T-helper 17 cell (primary cell): Measurements from ENCODE around the gene GCKR. TPM values are rescaled to one million over a fixed set of nuclear protein-coding genes. Genes with fewer than 3 reads are reported as not detected.
"Not testable (repeated sequence)": the region's sequence is repeated elsewhere in the genome, so short reads cannot be mapped to it uniquely, and the experiment has no call there.

ENCODE experiments used
- ATAC-seq: fragments of 150-1000 bp; cut with Tn5 transposase; 2 replicates; pipeline ENCODE4 v1.10.0; 2021; ENCODE audit warnings: mild to moderate bottlenecking, moderate library complexity
- DNase-seq, 3 donors: peaks; one replicate each; pipeline versions ENCODE4 v3.0.0 to v3.0.0-alpha.2; 2020 to 2021
- H3K9me3 ChIP-seq: one replicate; pipeline ENCODE4 v1.7.0; 2013; ENCODE audit warnings: low read length, mild to moderate bottlenecking; ENCODE audit not compliant: control insufficient read depth, poor library complexity, severe bottlenecking
- H3K27ac Mint-ChIP-seq: one replicate; pipeline ENCODE4 v1.8.0; 2022; ENCODE audit warnings: mild to moderate bottlenecking, moderate library complexity, mixed read lengths
- H3K27me3 Mint-ChIP-seq: one replicate; pipeline ENCODE4 v1.8.0; 2022; ENCODE audit warnings: mixed read lengths
- H3K36me3 Mint-ChIP-seq: one replicate; pipeline ENCODE4 v1.8.0; 2022; ENCODE audit warnings: low read depth, mixed read lengths
- H3K4me1 Mint-ChIP-seq: one replicate; pipeline ENCODE4 v1.8.0; 2022; ENCODE audit warnings: mild to moderate bottlenecking, mixed read lengths
- H3K4me3 Mint-ChIP-seq: one replicate; pipeline ENCODE4 v1.8.0; 2022; ENCODE audit warnings: mild to moderate bottlenecking, moderate library complexity, mixed read lengths
- total RNA-seq, 4 donors: library from RNA in 2 of 4; stranded (reverse) in 2 of 4; gene quantifications; one replicate each; pipeline ENCODE4 v1.2.3 and lab custom pipeline; 2022 to 2026

Gene GCKR
- total RNA-seq, 2 donors from 2014 or later: not detected

DNA sequence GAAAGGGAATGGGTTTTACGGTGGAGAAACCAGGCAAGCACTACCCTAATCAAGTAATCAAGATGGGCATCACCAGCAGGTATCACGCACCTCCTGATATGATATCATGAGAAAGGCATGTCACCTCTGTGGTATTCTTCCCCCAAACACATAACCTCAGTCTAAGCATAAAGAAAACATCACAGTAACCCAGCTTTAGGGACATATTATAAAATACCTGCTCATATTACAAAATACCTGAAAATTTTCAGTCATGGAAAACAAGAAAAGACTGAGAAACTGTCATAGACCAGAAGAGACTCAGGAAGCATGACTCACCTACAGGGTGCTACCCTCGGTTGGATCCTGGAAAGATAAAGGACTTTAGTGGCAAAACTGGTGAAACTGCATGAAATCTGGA, 30.5 kb downstream of the GCKR start:
- ATAC-seq: no peak

DNA sequence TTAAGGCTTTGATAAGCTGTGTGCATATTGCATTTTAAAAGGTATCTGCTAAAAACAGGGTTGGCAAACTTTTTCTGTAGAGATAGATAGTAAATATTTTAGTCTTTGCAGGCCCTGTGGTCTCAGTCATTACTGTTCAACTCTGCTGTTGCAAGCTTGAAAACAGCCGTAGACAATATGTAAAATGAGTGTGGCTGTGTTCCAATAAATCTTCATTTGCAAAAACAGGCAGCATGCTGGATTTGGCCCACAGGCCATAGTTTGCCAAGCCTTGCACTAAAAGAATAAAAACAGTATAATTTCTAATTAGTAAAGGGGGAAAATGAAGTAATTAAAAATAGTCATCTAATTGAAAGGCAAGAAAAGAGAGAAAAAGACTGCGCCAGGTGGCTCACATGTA, 35.3 kb downstream of the GCKR start:
- Mint-ChIP-seq H3K27ac (no peak overlapping the region), H3K36me3 (peaks cover 3% of the 10 kb centered on the region), H3K4me1 (peaks cover 2% of the 10 kb centered on the region), H3K4me3 (no peak overlapping the region), H3K27me3 (peaks cover 8% of the 10 kb centered on the region)
- no peaks in the 10 kb centered on the region for H3K9me3 ChIP-seq
- no peak for ATAC-seq
- no peak for DNase-seq

More for the DNA sequence above, 30.5 kb downstream of the GCKR start:
- Mint-ChIP-seq H3K4me3 (no peak overlapping the region), H3K27ac (no peak overlapping the region), H3K36me3 (peaks cover 7% of the 10 kb centered on the region), H3K27me3 (peaks cover 48% of the 10 kb centered on the region), H3K4me1 (no peaks in the 10 kb centered on the region)
- H3K9me3 ChIP-seq: no peaks in the 10 kb centered on the region
- no peak for DNase-seq

DNA sequence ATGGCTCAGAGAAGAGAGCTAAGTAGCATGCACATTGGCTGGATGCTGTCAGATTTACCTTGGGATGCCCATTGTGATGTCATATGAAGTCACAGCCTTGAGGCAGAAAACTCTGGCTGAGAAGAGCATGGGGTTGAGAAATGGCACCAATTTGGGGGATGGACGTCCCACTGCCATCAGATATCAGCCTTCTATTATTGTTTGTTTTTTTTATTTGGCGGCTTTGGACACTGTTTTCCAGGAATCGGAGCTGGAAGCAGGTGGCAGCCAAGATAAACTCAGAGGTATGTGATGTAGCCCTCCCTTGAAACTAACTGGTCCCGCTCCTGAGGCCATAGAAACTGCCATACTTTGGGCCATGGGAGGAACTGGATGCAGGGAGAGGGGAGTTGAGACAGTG, 40.6 kb downstream of the GCKR start:
- no peak overlapping the region for H3K27ac Mint-ChIP-seq
- no peak for ATAC-seq
- peaks cover 2% of the 10 kb centered on the region for H3K4me1 Mint-ChIP-seq
- H3K9me3 ChIP-seq: no peaks in the 10 kb centered on the region
- DNase-seq: no peak
- H3K36me3 Mint-ChIP-seq: no peaks in the 10 kb centered on the region
- H3K4me3 Mint-ChIP-seq: no peak overlapping the region
- peaks cover 18% of the 10 kb centered on the region for H3K27me3 Mint-ChIP-seq

- peaks cover 18% of the 10 kb centered on the region for H3K27me3 Mint-ChIP-seq
- not testable (repeated sequence) for H3K4me3 Mint-ChIP-seq, H3K36me3 Mint-ChIP-seq, H3K4me1 Mint-ChIP-seq, H3K9me3 ChIP-seq, ATAC-seq, DNase-seq
- peak overlapping the region; percentile 21 for H3K27ac Mint-ChIP-seq
Measured at GRCh38 chr2:27538839-27539450, 42.3 kb downstream of the GCKR start.

- H3K36me3 Mint-ChIP-seq, DNase-seq, H3K4me3 Mint-ChIP-seq, H3K9me3 ChIP-seq, H3K27ac Mint-ChIP-seq, H3K4me1 Mint-ChIP-seq, ATAC-seq: not testable (repeated sequence)
- peaks cover 18% of the 10 kb centered on the region for H3K27me3 Mint-ChIP-seq
Measured at GRCh38 chr2:27539649-27540048, 43.0 kb downstream of the GCKR start.

DNA sequence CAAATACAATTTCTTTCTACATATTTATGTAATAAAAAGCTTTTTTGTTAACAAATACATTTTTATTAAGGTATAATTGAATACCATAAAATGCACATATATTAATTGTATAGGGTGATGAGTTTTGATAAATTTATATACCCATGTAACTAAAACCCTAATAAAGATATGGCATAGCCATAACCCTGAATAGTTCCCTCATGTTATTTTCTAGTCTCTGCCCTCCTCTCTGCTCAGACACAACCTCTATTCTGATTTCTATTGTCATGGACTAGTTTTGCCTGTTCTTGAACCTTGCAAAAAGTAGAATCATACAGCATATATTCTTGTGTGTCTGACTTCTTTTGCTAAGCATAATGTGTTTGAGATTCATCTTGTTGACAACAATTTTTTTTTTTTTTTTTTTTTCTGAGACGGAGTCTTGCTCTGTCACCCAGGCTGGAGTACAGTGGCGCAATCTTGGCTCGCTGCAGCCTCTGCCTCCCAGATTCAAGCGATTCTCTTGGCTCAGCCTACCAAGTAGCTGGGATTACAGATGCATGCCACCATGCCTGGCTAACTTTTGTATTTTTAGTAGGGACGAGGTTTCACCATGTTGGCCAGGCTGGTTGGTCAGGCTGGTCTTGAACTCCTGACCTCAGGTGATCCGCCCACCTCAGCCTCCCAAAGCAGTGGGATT, 47.6 kb downstream of the GCKR start:
- ATAC-seq (no peak), DNase-seq (no peak)
- H3K36me3 Mint-ChIP-seq: no peaks in the 10 kb centered on the region
- no peak overlapping the region for H3K4me3 Mint-ChIP-seq
- no peak overlapping the region for H3K27ac Mint-ChIP-seq
- no peaks in the 10 kb centered on the region for H3K27me3 Mint-ChIP-seq
- no peaks in the 10 kb centered on the region for H3K9me3 ChIP-seq
- H3K4me1 Mint-ChIP-seq: no peaks in the 10 kb centered on the region

- Mint-ChIP-seq H3K27me3 (no peaks in the 10 kb centered on the region), H3K4me1 (no peaks in the 10 kb centered on the region), H3K4me3 (no peak overlapping the region), H3K36me3 (no peaks in the 10 kb centered on the region), H3K27ac (no peak overlapping the region)
- no peak for ATAC-seq
- H3K9me3 ChIP-seq: no peaks in the 10 kb centered on the region
- no peak for DNase-seq
Measured at GRCh38 chr2:27545348-27546141, 48.9 kb downstream of the GCKR start.

GRCh38 chr2:27549303-27549702, 52.7 kb downstream of the GCKR start:
- H3K9me3 ChIP-seq: no peaks in the 10 kb centered on the region
- Mint-ChIP-seq H3K27ac (no peak overlapping the region), H3K36me3 (no peaks in the 10 kb centered on the region), H3K4me3 (no peak overlapping the region), H3K27me3 (peaks cover 12% of the 10 kb centered on the region), H3K4me1 (no peaks in the 10 kb centered on the region)
- DNase-seq: no peak
- no peak for ATAC-seq

GRCh38 chr2:27551514-27551913, 54.9 kb downstream of the GCKR start:
- ATAC-seq (no peak), DNase-seq (no peak)
- H3K9me3 ChIP-seq: no peaks in the 10 kb centered on the region
- no peaks in the 10 kb centered on the region for H3K4me1 Mint-ChIP-seq
- H3K27me3 Mint-ChIP-seq: peaks cover 12% of the 10 kb centered on the region
- H3K27ac Mint-ChIP-seq: no peak overlapping the region
- H3K4me3 Mint-ChIP-seq: no peak overlapping the region
- H3K36me3 Mint-ChIP-seq: no peaks in the 10 kb centered on the region

- ATAC-seq (no peak), DNase-seq (no peak)
- Mint-ChIP-seq H3K4me3 (no peak overlapping the region), H3K36me3 (no peaks in the 10 kb centered on the region), H3K27me3 (peaks cover 12% of the 10 kb centered on the region), H3K4me1 (no peaks in the 10 kb centered on the region), H3K27ac (no peak overlapping the region)
- H3K9me3 ChIP-seq: no peaks in the 10 kb centered on the region
Measured at GRCh38 chr2:27552941-27553340, 56.3 kb downstream of the GCKR start.

GRCh38 chr2:27554451-27554850, 57.8 kb downstream of the GCKR start:
- not testable (repeated sequence) for H3K9me3 ChIP-seq, H3K36me3 Mint-ChIP-seq, DNase-seq, ATAC-seq, H3K27ac Mint-ChIP-seq, H3K4me1 Mint-ChIP-seq, H3K4me3 Mint-ChIP-seq
- H3K27me3 Mint-ChIP-seq: peaks cover 12% of the 10 kb centered on the region

GRCh38 chr2:27559228-27559627, 62.6 kb downstream of the GCKR start:
- ATAC-seq (no peak), DNase-seq (no peak)
- no peaks in the 10 kb centered on the region for H3K9me3 ChIP-seq
- Mint-ChIP-seq H3K4me1 (no peaks in the 10 kb centered on the region), H3K27ac (no peak overlapping the region), H3K36me3 (no peaks in the 10 kb centered on the region), H3K4me3 (no peak overlapping the region), H3K27me3 (peaks cover 2% of the 10 kb centered on the region)

- Mint-ChIP-seq H3K4me3 (no peak overlapping the region), H3K27ac (no peak overlapping the region), H3K4me1 (no peaks in the 10 kb centered on the region), H3K27me3 (peaks cover 14% of the 10 kb centered on the region), H3K36me3 (no peaks in the 10 kb centered on the region)
- DNase-seq: no peak
- no peak for ATAC-seq
- no peaks in the 10 kb centered on the region for H3K9me3 ChIP-seq
Measured at GRCh38 chr2:27561060-27561459, 64.4 kb downstream of the GCKR start.
